OCI-LY7 (cell line): ENCODE data around the gene MICB. TPM values are rescaled to one million over a fixed set of nuclear protein-coding genes. Genes with fewer than 3 reads are reported as not detected.
"Not testable (repeated sequence)": the region's sequence is repeated elsewhere in the genome, so short reads cannot be mapped to it uniquely, and the experiment has no call there.

Source experiments
- BruUV-seq: library from RNA; stranded (reverse); fragments of 400-500 nt; replicated peaks from 2 replicates; lab custom pipeline; 2021; lab: Mats Ljungman, UMichigan
- CTCF ChIA-PET: fragments of 300-600 bp; sonication (Branson Sonifier 250); formaldehyde crosslinking; loops from one replicate; lab custom pipeline; 2022; ENCODE audit warnings: antibody characterized with exemption; ENCODE audit not compliant: unreplicated experiment; lab: Charles Lee
- POLR2A ChIA-PET: fragments of 300-600 bp; sonication (Branson Sonifier 250); formaldehyde crosslinking; loops from one replicate; lab custom pipeline; 2022; ENCODE audit warnings: antibody characterized with exemption; lab: Charles Lee
- DNase-seq: peaks from one replicate; pipeline ENCODE4 v3.0.0-alpha.2; 2015; ENCODE audit warnings: low spot score
- H2AFZ ChIP-seq: fragments of 200-600 bp; sonication (generic), shearing (Covaris generic); 2 replicates; pipeline ENCODE4 v1.6.1; 2014; ENCODE audit warnings: mild to moderate bottlenecking, antibody characterized with exemption, low read length, moderate library complexity
- H3K27ac ChIP-seq: fragments of 200-600 bp; sonication (generic); 2 replicates; pipeline ENCODE4 v1.5.1; 2014; ENCODE audit warnings: mixed run types, low read depth, mild to moderate bottlenecking, moderate library complexity, low read length, inconsistent platforms; ENCODE audit not compliant: poor library complexity, severe bottlenecking
- H3K36me3 ChIP-seq: fragments of 200-600 bp; sonication (generic); 2 replicates; pipeline ENCODE4 v1.6.1; 2014; ENCODE audit warnings: mild to moderate bottlenecking, antibody characterized with exemption, low read length, moderate library complexity, mixed read lengths; ENCODE audit not compliant: insufficient read depth
- H3K4me1 ChIP-seq: fragments of 200-600 bp; sonication (generic); 2 replicates; pipeline ENCODE4 v1.5.1; 2014; ENCODE audit warnings: mild to moderate bottlenecking, low read length; ENCODE audit not compliant: insufficient read depth, poor library complexity, severe bottlenecking
- H3K4me2 ChIP-seq: fragments of 200-600 bp; sonication (generic); 2 replicates; pipeline ENCODE4 v1.6.1; 2014; ENCODE audit warnings: mild to moderate bottlenecking, low read length
- H3K4me3 ChIP-seq: fragments of 200-600 bp; sonication (generic); 2 replicates; pipeline ENCODE4 v1.5.1; 2014; ENCODE audit warnings: mild to moderate bottlenecking, low read depth, low read length; ENCODE audit not compliant: poor library complexity, severe bottlenecking
- H3K79me2 ChIP-seq: fragments of 200-600 bp; sonication (generic); 2 replicates; pipeline ENCODE4 v1.6.1; 2016; ENCODE audit warnings: low read depth, mild to moderate bottlenecking, low read length, moderate library complexity, mixed read lengths; ENCODE audit not compliant: insufficient read depth
- H3K9me2 ChIP-seq: fragments of 200-600 bp; sonication (generic); 2 replicates; pipeline ENCODE4 v1.6.1; 2016; ENCODE audit warnings: mild to moderate bottlenecking, low read length, mixed read lengths; ENCODE audit not compliant: insufficient read depth
- H3K9me3 ChIP-seq: fragments of 200-600 bp; sonication (generic); 2 replicates; pipeline ENCODE4 v1.6.1; 2014; ENCODE audit warnings: mild to moderate bottlenecking, mixed run types, low read length, mixed read lengths
- H4K20me1 ChIP-seq: fragments of 200-600 bp; sonication (generic); 2 replicates; pipeline ENCODE4 v1.6.1; 2014; ENCODE audit warnings: mild to moderate bottlenecking, antibody characterized with exemption, low read length, moderate library complexity, mixed read lengths; ENCODE audit not compliant: insufficient read depth
- CTCF ChIP-seq: fragments of 200-600 bp; sonication (generic); conservative IDR thresholded peaks from 2 replicates; pipeline ENCODE4 v1.5.1; 2014; ENCODE audit warnings: mild to moderate bottlenecking, antibody characterized with exemption, low read length, moderate library complexity, mixed read lengths
- EZH2phosphoT487 ChIP-seq: fragments of 200-600 bp; sonication (generic); IDR thresholded peaks from 2 replicates; pipeline ENCODE4 v1.6.1; 2018; ENCODE audit warnings: low read depth, borderline replicate concordance, mild to moderate bottlenecking, mixed run types, antibody characterized with exemption, low read length, moderate library complexity, mixed read lengths
- intact Hi-C: fragments of 100-400 bp; cut with micrococcal nuclease; formaldehyde crosslinking; loops from one replicate; pipeline ENCODE4 v1.10.0; 2022; ENCODE audit not compliant: unreplicated experiment
- total RNA-seq, 2 experiments: library from RNA; depleted of rRNA in 1 of 2; stranded (reverse); fragments of >200 nt in 1 of 2; shearing (Covaris generic) in 1 of 2; gene quantifications; 2 replicates each; pipeline ENCODE4 v1.2.3, GENCODE V29; 2014 to 2022

The MICB gene
- total RNA-seq, 2 experiments from 2014 or later, result 26.3 to 32.4 TPM

GRCh38 chr6:31496826-31497225, 1.1 kb upstream of the MICB start:
- H3K9me3 ChIP-seq, CTCF ChIA-PET, H4K20me1 ChIP-seq, BruUV-seq, H2AFZ ChIP-seq, H3K9me2 ChIP-seq: not testable (repeated sequence)
- H3K4me2 ChIP-seq, result peak overlapping the region; percentile 98
- H3K4me3 ChIP-seq, result peak overlapping the region; percentile 82
- POLR2A ChIA-PET, result interaction anchor here (0.7 to 3.4 kb wide), 2 partner anchors 45 to 882 kb away, joined by 6 to 20 read pairs; partner anchors contain the start of gene DDX39B
- peak overlapping the region; percentile 78 for H3K27ac ChIP-seq
- H3K79me2 ChIP-seq, result peaks cover 78% of the 10 kb centered on the region
- TF ChIP-seq CTCF, result peak; percentile 31; the same call in 1 of the 2 replicates
- DNase-seq, result peak; percentile 19
- intact Hi-C loops, result loop anchor here (10.0 kb wide), 2 partner anchors 338 to 812 kb away; partner anchors contain the start of gene PPP1R18
- peaks cover 15% of the 10 kb centered on the region for H3K36me3 ChIP-seq
- peaks cover 28% of the 10 kb centered on the region for H3K4me1 ChIP-seq

GRCh38 chr6:31498748-31499147, 803 bp downstream of the MICB start:
- intact Hi-C loops, result loop anchor here (10.0 kb wide), 2 partner anchors 336 to 814 kb away; partner anchors contain the start of gene PPP1R18
- no peaks in the 10 kb centered on the region for H3K9me2 ChIP-seq
- no peak overlapping the region for H3K27ac ChIP-seq
- H4K20me1 ChIP-seq, result no peaks in the 10 kb centered on the region
- peak overlapping the region; percentile 28; the same call in 1 of the 2 replicates for H3K4me2 ChIP-seq
- peaks cover 81% of the 10 kb centered on the region for H3K79me2 ChIP-seq
- ChIA-PET CTCF (no interaction called here), POLR2A (no interaction called here)
- peaks cover 23% of the 10 kb centered on the region for H3K36me3 ChIP-seq
- TF ChIP-seq EZH2phosphoT487 (no peak), CTCF (no peak)
- BruUV-seq, result no TSS peak
- H3K9me3 ChIP-seq, result no peaks in the 10 kb centered on the region
- H3K4me3 ChIP-seq, result no peak overlapping the region
- H2AFZ ChIP-seq, result no peak overlapping the region
- peaks cover 13% of the 10 kb centered on the region for H3K4me1 ChIP-seq
- DNase-seq, result no peak

- DNase-seq, H2AFZ ChIP-seq, H3K9me3 ChIP-seq, BruUV-seq, H3K4me3 ChIP-seq, H3K9me2 ChIP-seq, CTCF ChIA-PET, H3K27ac ChIP-seq, H4K20me1 ChIP-seq, POLR2A ChIA-PET: not testable (repeated sequence)
- intact Hi-C loops, result loop anchor here (10.0 kb wide), 2 partner anchors 335 to 815 kb away; partner anchors contain the start of gene PPP1R18
- peaks cover 90% of the 10 kb centered on the region for H3K79me2 ChIP-seq
- H3K36me3 ChIP-seq, result peaks cover 23% of the 10 kb centered on the region
- H3K4me1 ChIP-seq, result peaks cover 13% of the 10 kb centered on the region
- peak overlapping the region; percentile 28; the same call in 1 of the 2 replicates for H3K4me2 ChIP-seq
Observed at GRCh38 chr6:31499648-31500047, 1.7 kb downstream of the MICB start.
